HEK293T (cell line): ENCODE data around the gene THOC7.

ENCODE experiments used
- BHLHE40 ChIP-seq: fragments of 450-650 bp; IDR thresholded peaks from 2 replicates; pipeline ENCODE4 v1.6.1; 2016; ENCODE audit warnings: mild to moderate bottlenecking, moderate library complexity, borderline replicate concordance
- FOXA1 ChIP-seq: fragments of 450-650 bp; IDR thresholded peaks from 2 replicates; pipeline ENCODE4 v1.6.1; 2016; ENCODE audit warnings: mild to moderate bottlenecking
- FOXK2 ChIP-seq: fragments of 450-650 bp; IDR thresholded peaks from 2 replicates; pipeline ENCODE4 v1.6.1; 2016; ENCODE audit warnings: mild to moderate bottlenecking
- LEF1 ChIP-seq: fragments of 450-650 bp; IDR thresholded peaks from 2 replicates; pipeline ENCODE4 v1.6.1; 2017; ENCODE audit warnings: mild to moderate bottlenecking, borderline replicate concordance
- NFRKB ChIP-seq: fragments of 450-650 bp; IDR thresholded peaks from 2 replicates; pipeline ENCODE4 v1.6.1; 2016; ENCODE audit warnings: mild to moderate bottlenecking, moderate library complexity
- PKNOX1 ChIP-seq: fragments of 450-650 bp; IDR thresholded peaks from 2 replicates; pipeline ENCODE4 v1.6.1; 2016
- SP1 ChIP-seq: fragments of 450-650 bp; IDR thresholded peaks from 2 replicates; pipeline ENCODE4 v1.6.1; 2017
- SUZ12 ChIP-seq: fragments of 450-650 bp; IDR thresholded peaks from 2 replicates; pipeline ENCODE4 v1.6.1; 2016; ENCODE audit warnings: mild to moderate bottlenecking

GRCh38 chr3:63911509-63911872, 47.9 kb upstream of the THOC7 start:
- no peak for TF ChIP-seq BHLHE40
- TF ChIP-seq SUZ12 = no peak
- no peak for TF ChIP-seq LEF1
- no peak for TF ChIP-seq NFRKB
- TF ChIP-seq FOXK2 = no peak
- TF ChIP-seq SP1 = no peak
- TF ChIP-seq FOXA1 = no peak
- no peak for TF ChIP-seq PKNOX1
